HepG2 (cell line): Measurements from ENCODE around the gene PLEKHD1. TPM values are rescaled to one million over a fixed set of nuclear protein-coding genes. Genes with fewer than 3 reads are reported as not detected.

Source experiments
- ETV5 ChIP-seq: IDR thresholded peaks from 2 replicates; pipeline ENCODE4 v1.6.1; 2018; ENCODE audit warnings: missing biosample characterization, missing genetic modification reagents, inconsistent platforms, borderline replicate concordance
- GABPA ChIP-seq, 2 experiments: IDR thresholded peaks; 2 replicates each; pipeline ENCODE4 v1.6.1; 2011 to 2016; ENCODE audit warnings: low read depth in 2 of 2, low read length in 1 of 2, missing biosample characterization in 1 of 2, missing genetic modification characterization in 1 of 2
- KDM1A ChIP-seq: IDR thresholded peaks from 2 replicates; pipeline ENCODE4 v1.6.1; 2016; ENCODE audit warnings: missing compliant biosample characterization
- KLF13 ChIP-seq: sonication (generic); formaldehyde crosslinking; IDR thresholded peaks from 2 replicates; pipeline ENCODE4 v1.4.0; 2020; ENCODE audit warnings: mild to moderate bottlenecking, missing genetic modification reagents
- RBM22 ChIP-seq: fragments of 200-400 bp; formaldehyde crosslinking; optimal IDR thresholded peaks from 2 replicates; pipeline ENCODE3; 2017; ENCODE audit warnings: mild to moderate bottlenecking, low read length, moderate library complexity
- ZBTB37 ChIP-seq: sonication (generic); formaldehyde crosslinking; IDR thresholded peaks from 2 replicates; pipeline ENCODE4 v1.4.0; 2020; ENCODE audit warnings: mild to moderate bottlenecking, missing genetic modification reagents
- ZNF10 ChIP-seq: sonication (generic); formaldehyde crosslinking; IDR thresholded peaks from 2 replicates; pipeline ENCODE4 v1.4.0; 2020; ENCODE audit warnings: mild to moderate bottlenecking, low read depth, missing genetic modification reagents, borderline replicate concordance
- ZNF75D ChIP-seq: sonication (generic); formaldehyde crosslinking; IDR thresholded peaks from 2 replicates; pipeline ENCODE4 v1.8.1; 2023; ENCODE audit warnings: missing genetic modification reagents, mild to moderate bottlenecking, borderline replicate concordance
- polyA plus RNA-seq, 8 experiments: library from polyadenylated mRNA; depleted of rRNA in 3 of 8; stranded (reverse) in 7 of 8; unstranded in 1 of 8; fragments of >200 nt; fragmentation: Illumina TruSeq in 4 of 8; extraction: Trizol in 4 of 8; gene quantifications; 2 replicates each; pipeline versions ENCODE4 v1.2.1 to v1.2.3, GENCODE V29; 2011 to 2016; ENCODE audit warnings: low read depth in 4 of 8, missing spikeins in 1 of 8, mixed read lengths in 1 of 8; ENCODE audit not compliant: insufficient read depth in 1 of 8
- total RNA-seq, 5 experiments: library from RNA; depleted of rRNA; stranded (reverse); fragments of >200 nt; fragmentation: Illumina TruSeq; extraction: Trizol; gene quantifications; 2 replicates each; pipeline ENCODE4 v1.2.3, GENCODE V29; 2016; ENCODE audit warnings: low read depth in 1 of 5
- TF ChIP-seq, protein P1 (sequence below): sonication (generic); formaldehyde crosslinking; IDR thresholded peaks from 2 replicates; pipeline ENCODE4 v1.4.0; 2020; ENCODE audit warnings: missing genetic modification reagents
- TF ChIP-seq, protein P2 (sequence below): sonication (generic); formaldehyde crosslinking; IDR thresholded peaks from 2 replicates; pipeline ENCODE4 v1.4.0; 2020; ENCODE audit warnings: mild to moderate bottlenecking, missing genetic modification reagents

Gene PLEKHD1
- total and polyA plus RNA-seq, 2 of the 13 experiments (the other 11 are each of a cell fraction or from before 2014, with no cell fraction given), result 0.01 TPM; not detected in 1

DNA sequence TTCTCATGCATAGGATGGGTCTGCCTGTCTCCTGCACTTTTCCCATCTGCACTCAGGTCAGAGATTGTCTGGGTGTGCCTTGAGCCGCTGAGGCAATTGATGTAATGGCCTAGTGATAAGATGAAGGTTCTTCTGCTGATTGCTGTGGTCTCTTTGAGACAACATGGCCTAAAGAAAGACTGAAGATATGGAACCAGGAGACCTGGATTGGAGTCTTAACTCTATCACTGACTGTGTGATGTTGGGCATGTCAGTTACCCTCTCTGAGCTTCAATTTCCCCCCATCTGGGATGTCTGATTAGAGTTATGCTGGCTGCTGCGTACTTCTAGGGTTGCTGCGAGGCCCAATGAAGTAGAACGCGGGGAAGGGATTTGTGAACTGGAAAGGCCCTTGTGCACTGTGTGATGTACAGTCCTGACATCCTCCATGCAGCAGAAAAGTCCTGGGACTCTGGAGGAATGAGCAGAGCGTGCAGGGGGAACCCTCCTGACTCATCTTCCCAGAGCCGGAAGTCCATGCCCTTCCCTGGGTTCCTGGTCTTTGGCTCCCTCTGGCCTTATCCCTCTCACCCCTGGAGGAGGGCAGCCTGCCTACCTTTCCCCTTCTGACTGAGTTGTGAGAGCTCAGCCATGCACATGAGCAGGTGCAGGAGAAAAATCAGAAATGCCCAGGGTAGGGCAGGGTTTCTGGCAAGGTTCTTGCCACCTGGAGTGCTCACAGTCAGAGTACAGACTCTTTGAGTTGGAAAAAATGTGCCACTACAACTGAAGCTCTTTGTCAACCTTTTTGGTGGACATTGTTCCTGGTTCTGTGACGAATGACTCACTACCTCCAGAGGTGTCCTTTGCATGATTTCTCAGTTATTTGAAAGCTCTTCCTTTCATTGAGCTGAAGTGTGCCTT lies 21.1 kb downstream of the PLEKHD1 start (continued):
- TF ChIP-seq, protein P1, sequence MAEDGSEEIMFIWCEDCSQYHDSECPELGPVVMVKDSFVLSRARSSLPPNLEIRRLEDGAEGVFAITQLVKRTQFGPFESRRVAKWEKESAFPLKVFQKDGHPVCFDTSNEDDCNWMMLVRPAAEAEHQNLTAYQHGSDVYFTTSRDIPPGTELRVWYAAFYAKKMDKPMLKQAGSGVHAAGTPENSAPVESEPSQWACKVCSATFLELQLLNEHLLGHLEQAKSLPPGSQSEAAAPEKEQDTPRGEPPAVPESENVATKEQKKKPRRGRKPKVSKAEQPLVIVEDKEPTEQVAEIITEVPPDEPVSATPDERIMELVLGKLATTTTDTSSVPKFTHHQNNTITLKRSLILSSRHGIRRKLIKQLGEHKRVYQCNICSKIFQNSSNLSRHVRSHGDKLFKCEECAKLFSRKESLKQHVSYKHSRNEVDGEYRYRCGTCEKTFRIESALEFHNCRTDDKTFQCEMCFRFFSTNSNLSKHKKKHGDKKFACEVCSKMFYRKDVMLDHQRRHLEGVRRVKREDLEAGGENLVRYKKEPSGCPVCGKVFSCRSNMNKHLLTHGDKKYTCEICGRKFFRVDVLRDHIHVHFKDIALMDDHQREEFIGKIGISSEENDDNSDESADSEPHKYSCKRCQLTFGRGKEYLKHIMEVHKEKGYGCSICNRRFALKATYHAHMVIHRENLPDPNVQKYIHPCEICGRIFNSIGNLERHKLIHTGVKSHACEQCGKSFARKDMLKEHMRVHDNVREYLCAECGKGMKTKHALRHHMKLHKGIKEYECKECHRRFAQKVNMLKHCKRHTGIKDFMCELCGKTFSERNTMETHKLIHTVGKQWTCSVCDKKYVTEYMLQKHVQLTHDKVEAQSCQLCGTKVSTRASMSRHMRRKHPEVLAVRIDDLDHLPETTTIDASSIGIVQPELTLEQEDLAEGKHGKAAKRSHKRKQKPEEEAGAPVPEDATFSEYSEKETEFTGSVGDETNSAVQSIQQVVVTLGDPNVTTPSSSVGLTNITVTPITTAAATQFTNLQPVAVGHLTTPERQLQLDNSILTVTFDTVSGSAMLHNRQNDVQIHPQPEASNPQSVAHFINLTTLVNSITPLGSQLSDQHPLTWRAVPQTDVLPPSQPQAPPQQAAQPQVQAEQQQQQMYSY, result peak; percentile 84
- no peak for TF ChIP-seq GABPA (IDR thresholded peaks at IDR 0.05; ENCODE audit: low read depth, low read length)
- TF ChIP-seq GABPA (CRISPR knock-in tag; IDR thresholded peaks at IDR 0.05; ENCODE audit: low read depth), result peak; percentile 37
- TF ChIP-seq ETV5 (CRISPR knock-in tag), result peak; percentile 45; the same call in 1 of the 2 replicates
- TF ChIP-seq ZNF10 (CRISPR knock-in tag), result no peak
- TF ChIP-seq, protein P2, sequence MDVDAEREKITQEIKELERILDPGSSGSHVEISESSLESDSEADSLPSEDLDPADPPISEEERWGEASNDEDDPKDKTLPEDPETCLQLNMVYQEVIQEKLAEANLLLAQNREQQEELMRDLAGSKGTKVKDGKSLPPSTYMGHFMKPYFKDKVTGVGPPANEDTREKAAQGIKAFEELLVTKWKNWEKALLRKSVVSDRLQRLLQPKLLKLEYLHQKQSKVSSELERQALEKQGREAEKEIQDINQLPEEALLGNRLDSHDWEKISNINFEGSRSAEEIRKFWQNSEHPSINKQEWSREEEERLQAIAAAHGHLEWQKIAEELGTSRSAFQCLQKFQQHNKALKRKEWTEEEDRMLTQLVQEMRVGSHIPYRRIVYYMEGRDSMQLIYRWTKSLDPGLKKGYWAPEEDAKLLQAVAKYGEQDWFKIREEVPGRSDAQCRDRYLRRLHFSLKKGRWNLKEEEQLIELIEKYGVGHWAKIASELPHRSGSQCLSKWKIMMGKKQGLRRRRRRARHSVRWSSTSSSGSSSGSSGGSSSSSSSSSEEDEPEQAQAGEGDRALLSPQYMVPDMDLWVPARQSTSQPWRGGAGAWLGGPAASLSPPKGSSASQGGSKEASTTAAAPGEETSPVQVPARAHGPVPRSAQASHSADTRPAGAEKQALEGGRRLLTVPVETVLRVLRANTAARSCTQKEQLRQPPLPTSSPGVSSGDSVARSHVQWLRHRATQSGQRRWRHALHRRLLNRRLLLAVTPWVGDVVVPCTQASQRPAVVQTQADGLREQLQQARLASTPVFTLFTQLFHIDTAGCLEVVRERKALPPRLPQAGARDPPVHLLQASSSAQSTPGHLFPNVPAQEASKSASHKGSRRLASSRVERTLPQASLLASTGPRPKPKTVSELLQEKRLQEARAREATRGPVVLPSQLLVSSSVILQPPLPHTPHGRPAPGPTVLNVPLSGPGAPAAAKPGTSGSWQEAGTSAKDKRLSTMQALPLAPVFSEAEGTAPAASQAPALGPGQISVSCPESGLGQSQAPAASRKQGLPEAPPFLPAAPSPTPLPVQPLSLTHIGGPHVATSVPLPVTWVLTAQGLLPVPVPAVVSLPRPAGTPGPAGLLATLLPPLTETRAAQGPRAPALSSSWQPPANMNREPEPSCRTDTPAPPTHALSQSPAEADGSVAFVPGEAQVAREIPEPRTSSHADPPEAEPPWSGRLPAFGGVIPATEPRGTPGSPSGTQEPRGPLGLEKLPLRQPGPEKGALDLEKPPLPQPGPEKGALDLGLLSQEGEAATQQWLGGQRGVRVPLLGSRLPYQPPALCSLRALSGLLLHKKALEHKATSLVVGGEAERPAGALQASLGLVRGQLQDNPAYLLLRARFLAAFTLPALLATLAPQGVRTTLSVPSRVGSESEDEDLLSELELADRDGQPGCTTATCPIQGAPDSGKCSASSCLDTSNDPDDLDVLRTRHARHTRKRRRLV (CRISPR knock-in tag), result no peak
- TF ChIP-seq RBM22, result no peak
- TF ChIP-seq ZBTB37 (CRISPR knock-in tag), result no peak
- no peak for TF ChIP-seq ZNF75D (CRISPR knock-in tag)
- TF ChIP-seq KDM1A, result no peak
- TF ChIP-seq KLF13 (CRISPR knock-in tag), result no peak
